Endothelial cell (in vitro differentiated cells): ENCODE results near the gene ALOX5. TPM values are rescaled to one million over a fixed set of nuclear protein-coding genes. Genes with fewer than 3 reads are reported as not detected.

Experiments
- DNase-seq: peaks from one replicate; pipeline ENCODE4 v3.0.0; 2021; ENCODE audit warnings: low spot score
- H3K27ac Mint-ChIP-seq: one replicate; pipeline ENCODE4 v1.8.0; 2021; ENCODE audit warnings: mixed read lengths, inconsistent platforms; ENCODE audit not compliant: unreplicated experiment
- H3K27me3 Mint-ChIP-seq: one replicate; pipeline ENCODE4 v1.8.0; 2021; ENCODE audit warnings: mild to moderate bottlenecking, moderate library complexity, mixed read lengths, inconsistent platforms; ENCODE audit not compliant: unreplicated experiment
- H3K36me3 Mint-ChIP-seq: one replicate; pipeline ENCODE4 v1.8.0; 2021; ENCODE audit warnings: mild to moderate bottlenecking, low read depth, mixed read lengths, inconsistent platforms; ENCODE audit not compliant: unreplicated experiment
- H3K4me1 Mint-ChIP-seq: one replicate; pipeline ENCODE4 v1.8.0; 2021; ENCODE audit warnings: mild to moderate bottlenecking, mixed read lengths, inconsistent platforms; ENCODE audit not compliant: unreplicated experiment
- H3K4me3 Mint-ChIP-seq: one replicate; pipeline ENCODE4 v1.8.0; 2021; ENCODE audit warnings: mild to moderate bottlenecking, mixed read lengths, inconsistent platforms; ENCODE audit not compliant: unreplicated experiment
- H3K9me3 Mint-ChIP-seq: one replicate; pipeline ENCODE4 v1.8.0; 2021; ENCODE audit warnings: mixed read lengths, inconsistent platforms; ENCODE audit not compliant: unreplicated experiment
- CTCF ChIP-seq: fragments of 200-600 bp; sonication (generic); IDR thresholded peaks from one replicate; pipeline ENCODE4 v1.5.0; 2021; ENCODE audit warnings: antibody characterized with exemption; ENCODE audit not compliant: unreplicated experiment
- total RNA-seq: library from RNA; stranded (reverse); fragmentation: NEBNext Ultra II Directional; extraction: Animal tissue kit (Norgen Biotek cat#: 25700); gene quantifications from one replicate; pipeline ENCODE4 v1.2.1, GENCODE V29; 2021; ENCODE audit not compliant: unreplicated experiment

ALOX5 gene
- total RNA-seq, 1 donor from 2014 or later = 0.18 TPM

- Mint-ChIP-seq H3K36me3 (no peaks in the 10 kb centered on the region), H3K9me3 (no peaks in the 10 kb centered on the region), H3K4me1 (no peaks in the 10 kb centered on the region), H3K4me3 (no peak overlapping the region), H3K27ac (no peak overlapping the region), H3K27me3 (peaks cover 5% of the 10 kb centered on the region)
- DNase-seq = no peak
- TF ChIP-seq CTCF = no peak
Measured at GRCh38 chr10:45433716-45434469, 59.9 kb downstream of the ALOX5 start.

GRCh38 chr10:45437587-45438465 lies 63.8 kb downstream of the ALOX5 start:
- no peaks in the 10 kb centered on the region for H3K9me3 Mint-ChIP-seq
- no peak for TF ChIP-seq CTCF
- H3K27me3 Mint-ChIP-seq = peaks cover 5% of the 10 kb centered on the region

GRCh38 chr10:45438466-45439090 lies 64.6 kb downstream of the ALOX5 start:
- DNase-seq = no peak
- H3K4me3 Mint-ChIP-seq = no peak overlapping the region
- H3K27me3 Mint-ChIP-seq = peaks cover 5% of the 10 kb centered on the region
- no peaks in the 10 kb centered on the region for H3K36me3 Mint-ChIP-seq
- no peak for TF ChIP-seq CTCF
- no peak overlapping the region for H3K27ac Mint-ChIP-seq
- H3K4me1 Mint-ChIP-seq = no peaks in the 10 kb centered on the region
- H3K9me3 Mint-ChIP-seq = no peaks in the 10 kb centered on the region

More at GRCh38 chr10:45437587-45438465, 63.8 kb downstream of the ALOX5 start:
- no peak for DNase-seq
- Mint-ChIP-seq H3K36me3 (no peaks in the 10 kb centered on the region), H3K27ac (no peak overlapping the region), H3K4me3 (no peak overlapping the region), H3K4me1 (no peaks in the 10 kb centered on the region)

GRCh38 chr10:45439365-45439764 lies 65.3 kb downstream of the ALOX5 start:
- no peak overlapping the region for H3K4me3 Mint-ChIP-seq
- no peak overlapping the region for H3K27ac Mint-ChIP-seq
- no peaks in the 10 kb centered on the region for H3K36me3 Mint-ChIP-seq
- DNase-seq = no peak
- no peak for TF ChIP-seq CTCF
- H3K9me3 Mint-ChIP-seq = no peaks in the 10 kb centered on the region
- H3K27me3 Mint-ChIP-seq = peaks cover 5% of the 10 kb centered on the region
- H3K4me1 Mint-ChIP-seq = no peaks in the 10 kb centered on the region
